H9 (cell line): ENCODE results near the gene ATF4. TPM values are rescaled to one million over a fixed set of nuclear protein-coding genes. Genes with fewer than 3 reads are reported as not detected.
A peak's percentile ranks its signal among the peaks of the same experiment; 100 is the strongest.

ENCODE experiments used
- DNase-seq: peaks from one replicate; pipeline ENCODE4 v3.0.0-alpha.2; 2017
- H2AFZ ChIP-seq: one replicate; pipeline ENCODE4 v1.6.1; 2013; ENCODE audit warnings: mild to moderate bottlenecking, low read length, control low read depth, moderate library complexity
- H2AK5ac ChIP-seq: 2 replicates; pipeline ENCODE4 v1.6.1; 2013; ENCODE audit warnings: low read length, control low read depth, mixed read lengths; ENCODE audit not compliant: insufficient read length
- H2BK120ac ChIP-seq: one replicate; pipeline ENCODE4 v1.6.1; 2013; ENCODE audit warnings: low read depth, mild to moderate bottlenecking, low read length, control low read depth, inconsistent platforms; ENCODE audit not compliant: poor library complexity, severe bottlenecking
- H2BK12ac ChIP-seq: 2 replicates; pipeline ENCODE4 v1.6.1; 2013; ENCODE audit warnings: low read length, control low read depth, mixed read lengths, low read depth; ENCODE audit not compliant: insufficient read length
- H2BK15ac ChIP-seq: 2 replicates; pipeline ENCODE4 v1.6.1; 2013; ENCODE audit warnings: low read depth, low read length, control low read depth
- H2BK20ac ChIP-seq: one replicate; pipeline ENCODE4 v1.6.1; 2013; ENCODE audit warnings: low read depth, mild to moderate bottlenecking, low read length, control low read depth, inconsistent platforms; ENCODE audit not compliant: poor library complexity, severe bottlenecking
- H2BK5ac ChIP-seq: 2 replicates; pipeline ENCODE4 v1.6.1; 2013; ENCODE audit warnings: low read length, control low read depth, mixed read lengths; ENCODE audit not compliant: insufficient read length
- H3K14ac ChIP-seq: 2 replicates; pipeline ENCODE4 v1.6.1; 2013; ENCODE audit warnings: low read length, control low read depth; ENCODE audit not compliant: insufficient read depth
- H3K18ac ChIP-seq: 2 replicates; pipeline ENCODE4 v1.6.1; 2013; ENCODE audit warnings: low read depth, mild to moderate bottlenecking, mixed read lengths, low read length, control low read depth; ENCODE audit not compliant: insufficient read length
- H3K23ac ChIP-seq: 2 replicates; pipeline ENCODE4 v1.6.1; 2013; ENCODE audit warnings: low read length, control low read depth, mixed read lengths, low read depth; ENCODE audit not compliant: insufficient read length
- H3K23me2 ChIP-seq: 2 replicates; pipeline ENCODE4 v1.6.1; 2013; ENCODE audit warnings: low read depth, mild to moderate bottlenecking, mixed read lengths, low read length, control low read depth; ENCODE audit not compliant: insufficient read length, poor library complexity, severe bottlenecking
- H3K27ac ChIP-seq: 2 replicates; pipeline ENCODE4 v1.5.1; 2013; ENCODE audit warnings: low read length, control low read depth, mixed read lengths, low read depth; ENCODE audit not compliant: insufficient read length
- H3K27me3 ChIP-seq: 2 replicates; pipeline ENCODE4 v1.6.1; 2013; ENCODE audit warnings: low read length, control low read depth, inconsistent platforms; ENCODE audit not compliant: insufficient read depth
- H3K4ac ChIP-seq: 2 replicates; pipeline ENCODE4 v1.6.1; 2013; ENCODE audit warnings: low read depth, mild to moderate bottlenecking, control low read depth, inconsistent platforms, low read length, moderate library complexity
- H3K4me1 ChIP-seq: 2 replicates; pipeline ENCODE4 v1.6.1; 2013; ENCODE audit warnings: low read length, control low read depth, inconsistent platforms; ENCODE audit not compliant: insufficient read depth
- H3K4me2 ChIP-seq: 2 replicates; pipeline ENCODE4 v1.6.1; 2013; ENCODE audit warnings: low read length, control low read depth, mixed read lengths; ENCODE audit not compliant: insufficient read length, insufficient read depth
- H3K56ac ChIP-seq: 2 replicates; pipeline ENCODE4 v1.6.1; 2013; ENCODE audit warnings: low read depth, mild to moderate bottlenecking, mixed read lengths, low read length, control low read depth; ENCODE audit not compliant: insufficient read length
- H3K79me1 ChIP-seq: 2 replicates; pipeline ENCODE4 v1.6.1; 2013; ENCODE audit warnings: low read depth, mild to moderate bottlenecking, moderate library complexity, low read length, control low read depth, inconsistent platforms; ENCODE audit not compliant: insufficient read depth, poor library complexity, severe bottlenecking
- H3K79me2 ChIP-seq: 2 replicates; pipeline ENCODE4 v1.6.1; 2013; ENCODE audit warnings: low read length, control low read depth, inconsistent platforms; ENCODE audit not compliant: insufficient read depth
- H3K9ac ChIP-seq: 2 replicates; pipeline ENCODE4 v1.6.1; 2013; ENCODE audit warnings: low read length, control low read depth, mixed read lengths; ENCODE audit not compliant: insufficient read length; ENCODE audit errors: extremely low read depth
- H3K9me3 ChIP-seq: one replicate; pipeline ENCODE4 v1.6.1; 2013; ENCODE audit warnings: low read depth, low read length, inconsistent platforms; ENCODE audit not compliant: control insufficient read depth
- H3T11ph ChIP-seq: one replicate; pipeline ENCODE4 v1.6.1; 2013; ENCODE audit warnings: mild to moderate bottlenecking, low read length, control low read depth, inconsistent platforms
- H4K20me1 ChIP-seq: one replicate; pipeline ENCODE4 v1.6.1; 2013; ENCODE audit not compliant: control insufficient read depth, insufficient read length, insufficient read depth
- H4K5ac ChIP-seq: 2 replicates; pipeline ENCODE4 v1.6.1; 2013; ENCODE audit warnings: low read depth, mild to moderate bottlenecking, mixed read lengths, low read length, control low read depth; ENCODE audit not compliant: insufficient read length
- H4K8ac ChIP-seq: replicated peaks from 2 replicates; pipeline ENCODE4 v1.6.1; 2013; ENCODE audit warnings: low read length, control low read depth, mixed read lengths, low read depth; ENCODE audit not compliant: insufficient read length
- H4K91ac ChIP-seq: 2 replicates; pipeline ENCODE4 v1.6.1; 2013; ENCODE audit warnings: low read depth, mild to moderate bottlenecking, moderate library complexity, mixed read lengths, low read length, control low read depth; ENCODE audit not compliant: insufficient read length
- H3K27ac Mint-ChIP-seq, 3 experiments: 2 replicates in 2 of 3; 3 replicates in 1 of 3; pipeline ENCODE4 v1.8.0; 2020 to 2021; ENCODE audit warnings: mixed read lengths in 3 of 3, mild to moderate bottlenecking in 1 of 3, moderate library complexity in 1 of 3
- H3K27me3 Mint-ChIP-seq: 2 replicates; pipeline ENCODE4 v1.8.0; 2021; ENCODE audit warnings: low read depth, mild to moderate bottlenecking, moderate library complexity, mixed read lengths
- H3K36me3 Mint-ChIP-seq, 3 experiments: 2 replicates in 2 of 3; 3 replicates in 1 of 3; pipeline ENCODE4 v1.8.0; 2020 to 2021; ENCODE audit warnings: low read depth in 3 of 3, mixed read lengths in 3 of 3; ENCODE audit not compliant: insufficient read depth in 1 of 3
- H3K4me1 Mint-ChIP-seq, 2 experiments: 2 replicates each; pipeline ENCODE4 v1.8.0; 2020; ENCODE audit warnings: mixed read lengths in 2 of 2
- H3K4me3 Mint-ChIP-seq, 2 experiments: 2 replicates in 1 of 2; 3 replicates in 1 of 2; pipeline ENCODE4 v1.8.0; 2020 to 2021; ENCODE audit warnings: mild to moderate bottlenecking in 2 of 2, mixed read lengths in 2 of 2, moderate library complexity in 1 of 2
- H3K9me3 Mint-ChIP-seq, 2 experiments: 2 replicates in 1 of 2; 3 replicates in 1 of 2; pipeline ENCODE4 v1.8.0; 2020; ENCODE audit warnings: mild to moderate bottlenecking in 2 of 2, mixed read lengths in 2 of 2, moderate library complexity in 1 of 2
- WGBS: extraction: QIAGEN DNeasy Blood & Tissue Kit; methylation state at CpG from one replicate; pipeline ENCODE4 v1.1.7; 2013; ENCODE audit warnings: missing lambda C conversion rate, low lambda C conversion rate, mixed read lengths; ENCODE audit not compliant: insufficient read length; ENCODE audit errors: extremely low coverage; 5-methylcytosine and 5-hydroxymethylcytosine counted together
- total RNA-seq: library from RNA; stranded (reverse); gene quantifications from 2 replicates; pipeline ENCODE4 v1.2.1, GENCODE V29; 2021
- TF ChIP-seq, protein P1 (sequence below): fragments of 200-600 bp; sonication (generic); conservative IDR thresholded peaks from 3 replicates; pipeline ENCODE4 v1.8.0; 2021; ENCODE audit warnings: antibody characterized with exemption, mild to moderate bottlenecking

The ATF4 gene
- total RNA-seq, 1 experiment from 2014 or later: 455 TPM

DNA sequence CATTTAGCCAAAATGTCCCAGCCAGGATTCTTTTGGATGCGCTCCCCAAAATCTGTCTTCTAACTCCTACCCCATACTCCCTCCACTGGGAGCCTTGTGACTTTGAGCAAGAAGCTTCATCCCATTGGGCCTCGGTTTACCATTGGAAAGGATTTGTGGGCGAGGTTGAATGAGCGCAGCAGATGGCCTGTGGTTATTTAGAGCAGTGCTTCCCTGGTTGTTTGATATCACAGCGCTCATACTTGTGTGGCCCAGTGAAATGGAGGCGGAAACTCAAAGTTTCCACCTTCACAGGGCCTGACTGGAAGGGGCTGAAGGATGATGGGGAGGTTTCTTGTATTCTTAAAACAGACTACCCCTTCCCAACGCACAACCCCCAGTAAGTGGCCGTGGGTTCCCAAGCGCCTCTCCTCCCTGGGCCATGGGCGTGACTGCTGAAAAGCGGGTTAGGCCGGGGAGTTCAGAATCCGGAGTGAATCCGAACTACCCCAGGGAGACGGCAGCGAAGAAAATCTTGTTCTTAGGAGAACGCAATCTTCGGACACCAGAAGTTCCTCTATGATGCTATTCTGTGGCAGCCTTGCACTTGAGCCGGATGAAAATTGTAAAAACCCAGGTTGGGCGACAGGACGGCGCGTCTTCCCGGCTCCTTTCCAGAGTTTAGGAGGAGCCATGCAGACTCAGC, 1.2 kb upstream of the ATF4 start:
- H3K18ac ChIP-seq: no peak overlapping the region
- no peak overlapping the region for H4K5ac ChIP-seq
- no peak overlapping the region for H2AFZ ChIP-seq
- H3K79me2 ChIP-seq: peaks cover 8% of the 10 kb centered on the region; the same call in 1 of the 2 replicates
- no peak overlapping the region for H2BK20ac ChIP-seq
- peaks cover 9% of the 10 kb centered on the region for H4K20me1 ChIP-seq
- H4K8ac ChIP-seq: no peak overlapping the region
- no peak overlapping the region for H3K23ac ChIP-seq
- no peak overlapping the region for H3K27ac ChIP-seq
- H2BK12ac ChIP-seq: no peak overlapping the region
- no peaks in the 10 kb centered on the region; the same call in 1 of the 2 replicates for H3K4me1 ChIP-seq
- H3K4ac ChIP-seq: no peak overlapping the region
- H2BK120ac ChIP-seq: no peak overlapping the region
- peaks cover 41 to 71% (median 56%) of the 10 kb centered on the region in 3 experiments for H3K36me3 Mint-ChIP-seq
- H3K9me3 ChIP-seq: no peaks in the 10 kb centered on the region
- H3K79me1 ChIP-seq: no peaks in the 10 kb centered on the region
- TF ChIP-seq, protein P1, sequence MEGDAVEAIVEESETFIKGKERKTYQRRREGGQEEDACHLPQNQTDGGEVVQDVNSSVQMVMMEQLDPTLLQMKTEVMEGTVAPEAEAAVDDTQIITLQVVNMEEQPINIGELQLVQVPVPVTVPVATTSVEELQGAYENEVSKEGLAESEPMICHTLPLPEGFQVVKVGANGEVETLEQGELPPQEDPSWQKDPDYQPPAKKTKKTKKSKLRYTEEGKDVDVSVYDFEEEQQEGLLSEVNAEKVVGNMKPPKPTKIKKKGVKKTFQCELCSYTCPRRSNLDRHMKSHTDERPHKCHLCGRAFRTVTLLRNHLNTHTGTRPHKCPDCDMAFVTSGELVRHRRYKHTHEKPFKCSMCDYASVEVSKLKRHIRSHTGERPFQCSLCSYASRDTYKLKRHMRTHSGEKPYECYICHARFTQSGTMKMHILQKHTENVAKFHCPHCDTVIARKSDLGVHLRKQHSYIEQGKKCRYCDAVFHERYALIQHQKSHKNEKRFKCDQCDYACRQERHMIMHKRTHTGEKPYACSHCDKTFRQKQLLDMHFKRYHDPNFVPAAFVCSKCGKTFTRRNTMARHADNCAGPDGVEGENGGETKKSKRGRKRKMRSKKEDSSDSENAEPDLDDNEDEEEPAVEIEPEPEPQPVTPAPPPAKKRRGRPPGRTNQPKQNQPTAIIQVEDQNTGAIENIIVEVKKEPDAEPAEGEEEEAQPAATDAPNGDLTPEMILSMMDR: no peak
- H3K4me2 ChIP-seq: peak overlapping the region; percentile 73
- H4K91ac ChIP-seq: no peak overlapping the region
- peak overlapping the region; percentile 94 to 98 for H3K4me3 Mint-ChIP-seq
- peaks cover 52% of the 10 kb centered on the region for H3K27me3 Mint-ChIP-seq
- H3K9ac ChIP-seq: peak overlapping the region; percentile 73
- peaks cover 25 to 26% of the 10 kb centered on the region in 2 experiments for H3K4me1 Mint-ChIP-seq
- no peak overlapping the region for H2BK15ac ChIP-seq
- peaks cover 13% of the 10 kb centered on the region for H3K23me2 ChIP-seq
- H3T11ph ChIP-seq: no peak overlapping the region
- peak overlapping the region; percentile 87 to 100 (median 91) for H3K27ac Mint-ChIP-seq
- H3K14ac ChIP-seq: 0 out of 2 replicates have a peak overlapping the region, but pooled peaks have one; percentile 41
- H3K27me3 ChIP-seq: no peaks in the 10 kb centered on the region; the same call in 1 of the 2 replicates
- H3K9me3 Mint-ChIP-seq: peaks cover 0 to 2% of the 10 kb centered on the region in 2 experiments; a peak in 3 of 5 replicates
- H3K56ac ChIP-seq: no peak overlapping the region
- H2BK5ac ChIP-seq: no peak overlapping the region
- no CpG with 5 or more reads among the region's 24 CpGs for WGBS
- H2AK5ac ChIP-seq: no peak overlapping the region
- DNase-seq: no peak
